Activated T-helper 1 cell treated with anti-CD3 and anti-CD28 coated beads, Interleukin-2, amount 50 U/mL, for 16 hours (primary cell): ENCODE results near the gene RUNX3.

Source experiments
- DNase-seq, 2 donors: peaks; one replicate each; pipeline ENCODE4 v3.0.0-alpha.2; 2020; ENCODE audit warnings: low read depth in 1 of 2, low spot score in 1 of 2

The RUNX3 gene

DNA sequence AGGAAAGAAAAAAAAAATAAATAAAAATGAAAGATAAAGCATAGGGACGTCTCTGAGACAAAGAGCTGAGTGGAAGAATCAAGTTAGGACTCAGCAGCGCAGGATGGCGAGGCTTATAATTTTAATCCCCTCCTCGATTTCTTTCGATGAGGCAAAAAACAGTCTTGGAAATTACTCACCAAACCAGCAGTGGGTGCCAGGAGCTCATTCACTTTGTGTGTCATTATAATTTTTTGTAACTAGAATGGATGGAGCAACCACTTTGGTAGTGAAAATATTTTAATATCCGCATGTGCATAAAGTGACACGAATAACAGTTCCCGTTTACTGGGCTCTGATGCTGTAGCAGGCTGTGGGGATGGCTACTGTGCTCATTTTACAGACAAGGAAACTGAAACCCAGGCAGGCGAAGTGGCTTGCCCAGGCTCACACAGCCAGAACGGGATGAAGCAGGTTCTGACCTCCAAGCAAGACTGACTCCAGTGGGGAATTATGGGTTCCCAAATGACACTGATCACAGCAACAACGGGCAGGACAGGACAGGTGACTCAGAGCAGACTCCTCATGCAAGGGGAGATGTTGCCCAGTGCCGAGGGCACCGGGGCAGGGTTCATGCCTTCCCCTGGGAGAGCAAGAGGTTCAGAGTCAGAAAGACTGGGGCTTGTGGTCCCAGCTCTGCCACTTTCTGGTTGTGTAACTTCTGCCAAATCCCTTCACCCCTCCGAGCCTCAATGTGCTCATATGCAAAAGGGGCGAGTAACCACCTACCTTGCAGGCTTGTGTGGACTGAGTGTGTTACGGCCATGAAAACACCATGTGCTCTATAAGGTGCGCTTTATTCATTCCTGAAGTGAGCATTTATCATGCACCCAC, 63.6 kb downstream of the RUNX3 start:
- no peak for DNase-seq

DNA sequence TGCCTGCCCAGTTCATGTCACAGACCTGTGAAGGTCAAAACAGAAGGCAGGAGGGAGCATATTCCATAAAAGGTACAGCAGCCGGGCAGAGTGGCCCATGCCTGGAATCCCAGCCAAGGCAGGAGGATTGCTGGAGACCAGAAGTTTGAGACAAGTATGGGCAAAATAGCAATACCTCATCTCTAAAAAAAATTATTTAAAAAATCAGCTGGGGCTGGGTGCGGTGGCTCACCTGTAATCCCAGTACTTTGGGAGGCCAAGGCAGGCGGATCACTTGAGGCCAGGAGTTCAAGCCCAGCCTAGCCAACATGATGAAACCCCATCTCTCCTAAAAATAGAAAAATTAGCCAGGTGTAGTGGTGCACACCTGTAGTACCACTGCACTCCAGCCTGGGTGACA, 64.5 kb downstream of the RUNX3 start:
- no peak for DNase-seq

DNA sequence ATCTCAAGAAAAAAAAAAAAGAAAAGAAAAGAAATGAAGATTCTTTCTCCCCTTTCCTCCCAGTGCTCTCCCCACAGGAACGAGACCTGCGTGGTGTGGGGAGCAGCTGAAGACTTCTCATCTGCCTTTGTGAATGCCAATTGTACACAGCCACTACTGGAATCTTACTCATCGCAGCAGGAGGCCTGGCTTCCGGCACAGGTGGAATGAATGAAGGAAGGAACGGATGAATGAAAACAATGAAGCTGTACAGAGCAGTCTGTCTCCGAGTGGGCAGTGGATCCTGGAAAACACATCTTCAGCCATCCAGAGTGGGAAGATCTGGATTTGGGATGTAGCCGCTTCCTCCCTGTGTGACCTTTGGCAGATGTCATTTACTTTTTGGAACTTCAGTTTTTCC, 64.9 kb downstream of the RUNX3 start:
- no peak for DNase-seq

DNA sequence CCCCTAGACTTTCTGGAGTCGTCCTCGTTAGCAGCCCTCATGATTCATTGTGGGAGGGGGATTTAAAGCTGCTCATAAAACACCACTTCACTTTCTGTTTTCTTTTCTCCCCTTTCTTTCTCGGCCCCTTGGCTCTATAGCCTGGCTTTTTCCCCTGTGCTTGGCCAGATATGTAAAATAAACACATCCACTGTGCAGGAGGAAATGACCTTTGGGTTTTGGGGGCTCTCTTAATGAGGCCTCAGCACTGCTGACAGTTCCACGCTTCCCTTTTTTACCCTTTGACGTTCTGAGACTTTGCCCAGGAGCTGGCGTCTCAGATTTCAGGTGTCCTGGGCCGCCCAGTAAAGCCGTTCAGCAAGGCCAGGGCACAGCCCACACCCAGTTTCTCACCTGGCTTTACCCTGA, 65.7 kb downstream of the RUNX3 start:
- no peak for DNase-seq

DNA sequence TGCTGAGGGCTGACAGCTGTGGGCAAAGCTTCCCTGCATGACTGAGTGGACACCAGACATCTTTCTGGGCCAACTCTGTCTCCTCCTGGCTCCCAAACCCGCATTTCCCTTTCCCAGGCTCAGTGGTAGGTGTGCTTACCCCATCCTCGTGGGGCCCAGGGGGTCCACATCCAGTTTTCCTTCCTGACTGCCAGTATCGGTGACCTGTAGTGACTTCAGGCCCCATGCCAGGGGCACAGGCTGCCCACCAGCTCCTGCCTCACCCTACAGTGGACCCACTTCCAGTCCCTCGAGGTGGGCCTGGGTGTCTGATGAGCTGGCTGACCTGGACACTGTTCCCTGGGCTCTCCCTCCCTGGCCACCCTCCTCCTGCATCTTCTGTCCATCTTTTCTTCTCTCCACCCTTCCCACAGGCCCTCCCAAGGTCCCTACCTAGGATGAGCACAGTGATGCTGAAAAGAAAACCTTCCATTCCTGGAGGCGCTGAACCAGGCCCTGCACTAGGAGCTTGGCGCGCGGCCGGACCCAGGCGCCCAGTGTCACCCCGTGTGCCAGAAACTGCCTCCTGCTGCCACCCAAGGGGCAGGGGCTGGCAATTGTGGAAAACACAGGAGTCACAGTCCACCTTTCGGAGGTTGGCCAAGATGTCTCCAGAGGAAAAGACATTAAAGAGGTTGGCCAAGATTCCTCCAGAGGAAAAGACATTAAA, 67.1 kb downstream of the RUNX3 start:
- DNase-seq: no peak

DNA sequence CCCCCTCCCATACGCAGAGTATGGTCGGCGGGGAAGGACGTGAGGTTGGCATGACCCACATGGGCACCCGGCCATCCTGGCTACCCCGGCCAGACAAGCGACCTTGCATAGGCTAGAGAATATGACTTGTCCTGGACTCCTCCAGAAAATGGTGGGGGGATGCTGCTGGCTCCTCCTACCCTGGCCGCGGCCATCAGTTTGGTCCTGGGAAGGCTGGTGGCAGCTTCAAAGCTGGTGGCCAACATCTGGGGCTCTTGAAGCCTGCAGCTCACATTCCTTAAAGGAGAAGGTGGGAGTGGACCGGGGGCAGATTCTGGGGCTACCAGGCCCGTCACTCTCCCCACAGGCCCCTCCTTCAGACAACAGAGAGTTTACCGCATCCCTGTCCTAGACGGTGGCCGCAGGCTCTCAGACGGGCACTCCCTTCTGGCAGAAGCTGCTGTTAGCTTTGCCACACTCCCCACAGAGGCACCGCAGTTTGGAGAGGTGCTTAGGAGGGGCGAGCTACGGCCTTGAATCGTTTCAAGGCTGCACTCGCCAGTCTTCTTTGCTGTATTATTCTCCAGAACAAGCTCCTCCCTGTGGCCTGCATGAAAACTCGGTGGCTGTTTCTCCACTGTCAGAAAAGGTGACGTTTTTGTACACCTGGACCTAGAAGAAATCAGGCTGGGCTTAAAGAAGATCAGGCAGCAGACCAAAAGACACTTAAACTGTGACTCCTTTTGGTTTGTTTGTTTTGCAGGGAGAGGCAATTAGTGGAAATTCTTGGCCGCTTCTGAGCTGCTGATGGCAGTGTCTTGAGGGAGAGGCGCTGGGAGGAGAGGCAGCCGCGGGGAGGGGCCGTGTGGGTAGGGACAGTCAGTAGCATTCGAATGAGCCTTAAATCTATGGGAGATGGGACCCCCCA, 68.0 kb downstream of the RUNX3 start:
- DNase-seq: no peak

DNA sequence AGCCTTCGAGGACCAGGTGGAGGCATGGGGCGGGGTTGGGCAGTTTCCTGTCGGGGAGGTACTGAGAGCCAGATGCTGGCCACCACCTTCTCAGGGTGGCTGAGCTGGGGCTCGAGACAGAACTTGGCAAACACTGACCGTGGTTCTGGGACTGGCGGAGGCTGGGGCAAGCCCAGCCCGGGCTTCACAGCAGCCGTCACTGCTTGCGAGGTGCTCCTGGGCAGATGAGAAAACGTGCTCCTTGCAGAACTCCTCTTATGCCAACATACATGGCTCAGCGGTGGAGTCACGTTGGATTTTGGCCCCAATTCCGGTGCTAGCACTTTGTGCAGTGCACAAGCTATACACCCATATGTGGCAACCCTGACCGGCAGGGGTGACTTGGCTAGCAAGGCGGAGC, 69.2 kb downstream of the RUNX3 start:
- no peak for DNase-seq

DNA sequence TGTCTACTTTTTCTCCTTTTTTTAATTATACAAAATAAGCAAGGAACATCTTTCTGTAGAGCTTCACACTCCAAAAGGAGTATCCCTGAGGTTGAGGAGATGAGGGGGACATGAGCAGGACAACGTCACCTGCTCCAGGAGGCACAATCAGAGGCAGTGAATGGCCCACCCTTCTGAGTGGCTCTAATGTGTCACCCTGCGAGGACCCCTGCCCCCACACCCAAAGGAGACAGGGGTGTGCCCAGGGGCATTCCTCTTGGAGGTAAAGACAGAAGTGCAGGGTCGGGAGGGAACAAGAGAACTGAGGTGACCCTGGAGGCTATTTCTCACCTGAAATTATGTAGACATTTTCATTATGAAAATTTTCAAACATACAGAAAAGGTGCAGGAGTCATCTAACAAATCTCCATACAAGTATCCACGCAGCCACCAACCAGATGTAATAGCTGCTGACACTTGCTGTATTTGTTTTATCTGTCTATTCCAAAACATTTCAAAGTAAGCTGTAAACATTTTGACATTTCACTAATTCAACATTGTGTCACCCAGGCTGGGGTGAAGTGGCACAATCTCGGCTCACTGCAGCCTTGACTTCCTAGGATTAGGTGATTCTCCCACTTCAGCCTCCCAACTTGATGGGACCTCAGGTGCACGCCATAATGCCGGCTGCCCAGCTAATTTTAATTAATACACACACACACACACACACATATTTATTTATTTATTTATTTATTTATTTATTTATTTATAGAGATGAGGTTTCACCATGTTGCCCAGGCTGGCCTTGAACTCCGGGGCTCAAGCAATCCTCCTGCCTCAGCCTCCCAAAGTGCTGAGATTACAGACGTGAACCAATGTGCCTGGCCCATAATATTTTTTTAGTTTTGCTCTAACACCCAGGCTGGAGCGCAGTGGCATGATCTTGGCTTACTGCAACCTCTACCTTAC, 70.7 kb downstream of the RUNX3 start:
- no peak for DNase-seq

DNA sequence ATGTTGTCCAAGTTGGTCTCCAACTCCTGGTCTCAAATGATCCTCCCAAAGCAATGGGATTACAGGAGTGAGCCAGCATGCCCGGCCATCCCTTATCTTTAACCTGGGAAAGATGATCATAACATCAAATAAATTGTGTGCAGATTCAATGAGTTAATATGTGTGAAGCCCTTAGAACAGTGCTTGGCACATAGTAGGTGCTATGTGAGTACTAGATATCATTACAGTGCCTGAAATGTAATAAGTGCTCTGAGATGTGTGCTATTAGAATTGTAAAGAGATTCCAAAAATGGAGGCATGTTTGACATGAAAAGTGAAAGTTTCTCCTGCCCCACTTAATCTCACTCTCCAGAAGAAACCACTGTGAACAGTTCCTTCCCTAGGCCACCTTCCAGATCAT, 71.8 kb downstream of the RUNX3 start:
- DNase-seq: no peak

DNA sequence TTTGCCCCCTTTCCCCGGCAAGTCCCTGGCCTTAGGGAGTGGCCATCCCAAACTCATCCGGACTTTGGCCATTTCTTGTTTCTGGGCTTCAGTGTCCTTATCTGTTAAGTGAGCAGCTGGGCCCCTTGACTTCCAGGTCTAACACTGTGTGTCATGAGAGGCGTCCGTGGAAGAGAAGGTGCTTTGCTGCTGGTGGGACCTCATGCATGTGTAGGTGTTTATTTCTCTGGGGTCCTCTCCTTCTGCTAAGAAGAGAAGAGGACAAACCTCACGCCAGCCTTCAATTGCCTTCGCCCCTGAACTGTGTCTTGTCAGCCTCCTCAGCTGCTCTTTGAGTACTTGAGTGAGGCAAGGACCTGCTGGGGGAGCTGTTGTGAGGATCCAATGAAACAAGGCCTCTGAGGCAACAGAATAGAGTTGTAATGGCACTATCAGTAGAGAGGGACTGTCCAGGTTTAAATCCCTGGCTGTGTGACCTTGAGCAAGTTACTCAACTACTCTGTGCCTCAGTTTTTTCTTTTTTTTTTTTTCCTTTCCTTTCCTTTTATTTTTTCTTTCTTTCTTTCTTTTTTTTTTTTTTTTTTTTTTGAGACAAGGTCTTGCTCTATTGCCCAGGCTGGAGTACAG, 72.5 kb downstream of the RUNX3 start:
- DNase-seq: no peak

DNA sequence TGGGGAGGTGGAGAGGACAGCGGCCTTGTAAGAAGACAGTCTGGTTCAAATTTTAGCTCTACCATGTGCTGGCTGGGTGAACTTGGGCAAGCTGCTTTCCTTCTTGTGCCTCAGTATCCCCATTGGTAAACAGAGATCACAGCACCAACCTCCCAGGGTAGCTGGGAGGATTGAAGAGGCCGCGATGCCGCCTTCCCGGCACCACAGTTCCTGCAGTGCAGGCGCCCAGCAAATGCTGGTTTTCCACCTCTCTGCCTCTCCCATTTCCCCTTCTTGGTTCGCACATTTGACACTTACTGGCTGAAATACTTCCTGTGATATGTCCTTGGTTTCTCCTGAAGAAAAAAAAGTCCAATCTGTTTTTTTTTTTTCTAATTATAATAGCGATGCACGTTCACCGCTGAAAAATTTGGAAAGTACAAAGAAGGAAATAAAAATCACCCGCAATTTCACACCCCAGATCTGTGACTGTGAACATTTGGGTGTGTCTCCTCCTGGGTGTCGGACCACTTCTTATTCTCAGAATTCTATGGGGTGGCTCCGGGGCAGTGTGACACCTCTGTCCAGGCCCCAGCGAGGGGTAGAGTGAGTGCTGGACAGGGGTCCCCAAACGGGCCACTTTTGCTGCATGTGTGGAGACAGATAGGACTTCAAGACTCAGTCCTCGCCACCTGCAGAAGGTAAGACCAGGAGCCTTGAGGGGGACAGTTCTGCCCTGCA, 73.1 kb downstream of the RUNX3 start:
- no peak for DNase-seq

DNA sequence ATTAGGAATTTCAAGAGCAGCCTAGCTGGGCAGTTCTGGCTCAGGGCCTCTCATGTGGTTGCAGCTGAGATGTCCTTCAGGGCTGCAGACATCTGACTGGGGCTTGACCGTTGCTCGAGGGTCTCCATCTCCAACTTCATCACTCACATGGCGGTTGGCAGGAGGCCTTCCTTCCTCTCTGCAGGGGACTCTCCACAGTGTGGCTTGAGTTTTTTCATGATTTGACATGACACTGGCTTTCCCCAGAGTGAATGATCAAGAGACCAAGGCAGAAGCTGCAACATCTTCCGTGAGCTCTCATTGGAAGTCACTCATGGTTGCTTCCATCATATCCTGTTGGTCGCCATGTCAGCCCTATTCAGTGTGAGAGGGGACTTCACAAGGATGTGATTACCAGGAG, 74.6 kb downstream of the RUNX3 start:
- no peak for DNase-seq

DNA sequence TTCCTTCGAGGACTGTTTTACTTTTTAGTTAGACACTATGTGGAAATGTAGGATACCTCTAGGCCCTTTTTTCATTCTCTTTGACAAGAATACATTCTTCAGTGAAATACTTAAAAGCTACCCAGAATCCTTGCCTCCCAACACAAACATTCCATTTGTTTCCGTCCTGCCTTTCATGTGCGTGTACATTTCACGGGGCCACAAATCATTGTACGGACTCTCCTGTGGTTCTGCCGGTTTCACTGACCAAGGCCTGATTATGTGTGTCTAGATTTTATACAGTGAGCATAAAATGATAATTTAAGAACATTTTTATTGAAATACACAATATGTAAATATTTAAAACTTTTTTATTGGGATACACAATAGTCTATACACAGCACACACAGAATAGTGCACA, 76.4 kb downstream of the RUNX3 start:
- DNase-seq: no peak

DNA sequence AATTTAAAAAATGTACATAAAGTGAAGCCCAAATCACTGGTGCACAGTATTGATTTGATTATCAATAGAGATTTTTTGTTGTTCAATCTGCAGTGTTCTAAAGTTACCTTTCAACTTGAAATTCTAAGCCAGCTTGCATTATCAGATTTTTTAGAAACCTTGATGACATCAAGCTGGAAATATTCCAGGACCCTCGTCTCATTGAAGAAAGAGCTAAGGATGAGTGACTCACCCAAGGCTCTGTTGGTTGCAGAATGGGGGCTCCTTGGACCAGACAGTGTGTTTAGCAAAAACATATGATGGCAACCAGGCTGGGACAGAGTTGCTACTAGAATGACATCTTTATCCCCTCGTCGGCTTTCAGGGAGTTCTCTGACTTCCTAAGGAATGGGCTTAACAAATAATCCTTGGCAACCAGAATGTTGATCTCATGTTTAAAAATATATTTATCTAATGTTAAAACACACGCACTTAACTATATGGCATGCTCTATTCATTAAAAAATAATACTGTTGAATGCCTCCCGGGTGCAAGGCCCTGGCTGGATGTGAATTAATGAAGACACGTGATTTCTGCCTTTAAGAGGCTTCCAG, 79.7 kb downstream of the RUNX3 start:
- no peak for DNase-seq

DNA sequence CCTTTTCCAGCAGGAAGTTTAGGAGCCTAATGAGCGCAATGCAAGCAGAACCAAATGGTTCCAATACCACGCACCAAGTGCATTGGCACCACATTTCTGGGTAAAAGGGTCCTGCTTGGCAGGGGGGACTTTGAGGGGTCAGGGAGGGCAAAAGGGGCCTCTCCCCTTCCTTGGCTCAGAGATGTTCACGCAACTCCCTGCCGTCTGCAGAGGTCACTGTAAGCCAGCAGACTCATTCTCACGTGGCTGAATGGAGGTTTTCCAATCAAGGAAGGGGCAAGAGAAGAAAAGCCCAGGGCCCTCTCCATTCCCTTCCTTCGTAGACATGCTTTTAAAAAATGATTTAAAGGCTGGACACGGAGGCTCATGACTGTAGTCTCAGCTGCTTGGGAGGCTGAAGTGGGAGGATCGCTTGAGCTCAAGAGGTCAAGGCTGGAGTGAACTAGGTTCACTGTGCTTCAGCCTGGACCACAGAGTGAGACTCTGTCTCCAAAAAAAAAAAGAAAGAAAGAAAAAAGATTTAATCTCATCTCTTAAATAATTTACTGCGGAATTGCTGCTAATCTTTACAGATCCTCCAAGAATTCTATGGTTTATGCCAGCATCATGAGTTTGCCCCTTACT, 80.3 kb downstream of the RUNX3 start:
- no peak for DNase-seq
